NCI-H526 (cell line): ENCODE measurements around the gene MPST.
A peak's percentile ranks its signal among the peaks of the same experiment; 100 is the strongest.

Experiments
- DNase-seq, 2 experiments: peaks; one replicate each; lab custom pipeline; 2025; lab: John Stamatoyannopoulos, UW

Gene MPST

GRCh38 chr22:37022483-37023337 is 3.2 kb downstream of the MPST start:
- DNase-seq, result no peak

- DNase-seq, result no peak
Measured at GRCh38 chr22:37023743-37024338, 4.3 kb downstream of the MPST start.

GRCh38 chr22:37024339-37025157 is 5.0 kb downstream of the MPST start:
- DNase-seq, result no peak

GRCh38 chr22:37025500-37026070 is 6.0 kb downstream of the MPST start:
- DNase-seq, result no peak

- no peak for DNase-seq
Measured at GRCh38 chr22:37026325-37026724, 6.8 kb downstream of the MPST start.

- DNase-seq, result no peak
Measured at GRCh38 chr22:37027556-37027955, 8.0 kb downstream of the MPST start.

- DNase-seq, result no peak
Measured at GRCh38 chr22:37028692-37029674, 9.4 kb downstream of the MPST start.

GRCh38 chr22:37030560-37031281 is 11.2 kb downstream of the MPST start:
- DNase-seq, result no peak

GRCh38 chr22:37032134-37032534 is 12.6 kb downstream of the MPST start:
- DNase-seq, result no peak

GRCh38 chr22:37032535-37033460 is 13.3 kb downstream of the MPST start:
- DNase-seq, result no peak

- no peak for DNase-seq
Measured at GRCh38 chr22:37033605-37034430, 14.3 kb downstream of the MPST start.

- DNase-seq, result no peak
Measured at GRCh38 chr22:37036655-37037377, 17.3 kb downstream of the MPST start.

GRCh38 chr22:37037669-37038068 is 18.1 kb downstream of the MPST start:
- no peak for DNase-seq

GRCh38 chr22:37039466-37039865 is 19.9 kb downstream of the MPST start:
- DNase-seq, result no peak

GRCh38 chr22:37043209-37043827 is 23.8 kb downstream of the MPST start:
- DNase-seq, result no peak

- peak; percentile 52 to 83 for DNase-seq
Measured at GRCh38 chr22:37043828-37044538, 24.4 kb downstream of the MPST start.
